GM21825 (cell line): ENCODE data around the gene MYO15A.
A peak's percentile ranks its signal among the peaks of the same experiment; 100 is the strongest.

Experiments
- ATAC-seq: cut with Tn5 transposase; IDR thresholded peaks from one replicate; pipeline ENCODE4 v1.9.1; 2021; ENCODE audit warnings: mild to moderate bottlenecking, moderate library complexity; ENCODE audit not compliant: unreplicated experiment

MYO15A gene

GRCh38 chr17:18108401-18109312 is at the start of gene MYO15A:
Gene MYO15A (plus strand): TSS chr17:18108756. CDS start chr17:18118801, 10,045 bp downstream.
- no peak for ATAC-seq

- no peak for ATAC-seq
Measured at GRCh38 chr17:18059283-18059682, 49.3 kb upstream of the MYO15A start.

GRCh38 chr17:18064053-18064452 is 44.5 kb upstream of the MYO15A start:
- no peak for ATAC-seq

- no peak for ATAC-seq
Measured at GRCh38 chr17:18065546-18065945, 43.0 kb upstream of the MYO15A start.

GRCh38 chr17:18066866-18067265 is 41.7 kb upstream of the MYO15A start:
- no peak for ATAC-seq

GRCh38 chr17:18069101-18069500 is 39.5 kb upstream of the MYO15A start:
- no peak for ATAC-seq

- ATAC-seq = no peak
Measured at GRCh38 chr17:18070861-18071340, 37.7 kb upstream of the MYO15A start.

- ATAC-seq = no peak
Measured at GRCh38 chr17:18071751-18072150, 36.8 kb upstream of the MYO15A start.

- ATAC-seq = no peak
Measured at GRCh38 chr17:18074566-18075272, 33.8 kb upstream of the MYO15A start.

GRCh38 chr17:18076936-18077335 is 31.6 kb upstream of the MYO15A start:
- no peak for ATAC-seq

- no peak for ATAC-seq
Measured at GRCh38 chr17:18079543-18079942, 29.0 kb upstream of the MYO15A start.

- no peak for ATAC-seq
Measured at GRCh38 chr17:18084256-18084655, 24.3 kb upstream of the MYO15A start.

- peak; percentile 86 for ATAC-seq
Measured at GRCh38 chr17:18087610-18088491, 20.7 kb upstream of the MYO15A start, which contains the start of gene DRG2. Gene DRG2 (plus strand): TSS chr17:18087948. CDS start chr17:18088024, 76 bp downstream.

- no peak for ATAC-seq
Measured at GRCh38 chr17:18089613-18090012, 18.9 kb upstream of the MYO15A start.

GRCh38 chr17:18093616-18094408 is 14.7 kb upstream of the MYO15A start:
- no peak for ATAC-seq

GRCh38 chr17:18094409-18094807 is 14.1 kb upstream of the MYO15A start:
- no peak for ATAC-seq

GRCh38 chr17:18099516-18099915 is 9.0 kb upstream of the MYO15A start:
- no peak for ATAC-seq

GRCh38 chr17:18100616-18101015 is 7.9 kb upstream of the MYO15A start:
- no peak for ATAC-seq

- ATAC-seq = no peak
Measured at GRCh38 chr17:18101828-18102227, 6.7 kb upstream of the MYO15A start.

- ATAC-seq = no peak
Measured at GRCh38 chr17:18102640-18103039, 5.9 kb upstream of the MYO15A start.
